K562 (cell line): ENCODE results near the gene R3HDM2. TPM values are rescaled to one million over a fixed set of nuclear protein-coding genes. Genes with fewer than 3 reads are reported as not detected.

Source experiments
- ATAC-seq: fragments of 200-7000 bp; cut with Tn5 transposase; 3 replicates; pipeline ENCODE4 v1.9.1; 2020; ENCODE audit warnings: moderate library complexity
- BruUV-seq: library from RNA; stranded (reverse); fragments of 400-500 nt; replicated peaks from 2 replicates; lab custom pipeline; 2021; lab: Mats Ljungman, UMichigan
- CTCF ChIA-PET: fragments of 300-600 bp; formaldehyde crosslinking; extraction: SDS; loops from one replicate; lab custom pipeline; 2021; ENCODE audit warnings: low intra/inter-chr PET ratio; lab: Yijun Ruan, JAX
- POLR2A ChIA-PET: fragments of 300-600, 350-650 bp; sonication (Branson Sonifier 250); formaldehyde crosslinking; extraction: SDS; loops from one replicate; lab custom pipeline; 2021; ENCODE audit warnings: antibody characterized with exemption, inconsistent platforms; lab: Yijun Ruan, JAX
- DNase-seq, 4 experiments: peaks; one replicate each; pipeline versions ENCODE4 v3.0.0 to v3.0.0-alpha.2; 2011 to 2018; ENCODE audit warnings: low spot score in 3 of 4, mixed read lengths in 3 of 4; ENCODE audit errors: extremely low read depth in 1 of 4
- FAIRE-seq: peaks from 2 replicates; lab custom pipeline; 2011; peaks lifted over from hg19 to GRCh38; lab: Jason Lieb, UNC
- H2AFZ ChIP-seq: 2 replicates; pipeline ENCODE4 v1.6.0; 2011; ENCODE audit warnings: low read depth, low read length, control low read depth, inconsistent platforms
- H3K27ac ChIP-seq: fragments of 200-600 bp; 3 replicates; pipeline ENCODE4 v1.8.0; 2011; ENCODE audit warnings: low read depth, mild to moderate bottlenecking, control low read depth, inconsistent platforms, low read length, moderate library complexity, mixed read lengths; ENCODE audit errors: extremely low read depth
- H3K27me3 ChIP-seq, 2 experiments: fragments of 300-600 bp in 1 of 2; 2 replicates in 1 of 2; 3 replicates in 1 of 2; pipeline versions ENCODE4 v1.6.0 to v1.8.0; 2011; ENCODE audit warnings: inconsistent platforms in 2 of 2, low read length in 2 of 2, mild to moderate bottlenecking in 1 of 2, mixed read lengths in 1 of 2, moderate library complexity in 1 of 2; ENCODE audit not compliant: control insufficient read depth in 2 of 2, insufficient read depth in 2 of 2
- H3K36me3 ChIP-seq: fragments of 300-600 bp; 3 replicates; pipeline ENCODE4 v1.8.0; 2011; ENCODE audit warnings: mild to moderate bottlenecking, low read length, inconsistent platforms; ENCODE audit not compliant: control insufficient read depth, insufficient read depth
- H3K4me1 ChIP-seq, 2 experiments: fragments of 200-600 bp in 1 of 2; replicated peaks in 1 of 2; 2 replicates in 1 of 2; 3 replicates in 1 of 2; pipeline versions ENCODE4 v1.5.1 to v1.8.0; 2011; ENCODE audit warnings: inconsistent platforms in 2 of 2, low read length in 2 of 2, mild to moderate bottlenecking in 1 of 2, mixed read lengths in 1 of 2, moderate library complexity in 1 of 2; ENCODE audit not compliant: control insufficient read depth in 2 of 2, insufficient read depth in 2 of 2
- H3K4me2 ChIP-seq: 2 replicates; pipeline ENCODE4 v1.6.1; 2011; ENCODE audit warnings: low read length, control low read depth, inconsistent platforms, mixed read lengths; ENCODE audit not compliant: insufficient read depth
- H3K4me3 ChIP-seq: fragments of 200-600 bp; sonication (generic), shearing (Covaris generic); 2 replicates; pipeline ENCODE4 v1.5.1; 2016; ENCODE audit warnings: control low read depth, inconsistent platforms
- H3K79me2 ChIP-seq: fragments of 200-600 bp; 3 replicates; pipeline ENCODE4 v1.8.0; 2011; ENCODE audit warnings: low read length, inconsistent platforms; ENCODE audit not compliant: control insufficient read depth, insufficient read depth
- H3K9ac ChIP-seq, 2 experiments: 2 replicates each; pipeline versions ENCODE4 v1.6.0 to v1.6.1; 2011; ENCODE audit warnings: low read depth in 2 of 2, low read length in 2 of 2, control low read depth in 1 of 2, inconsistent platforms in 1 of 2, mild to moderate bottlenecking in 1 of 2, mixed read lengths in 1 of 2; ENCODE audit not compliant: insufficient read depth in 1 of 2
- H3K9me1 ChIP-seq: one replicate; pipeline ENCODE4 v1.6.0; 2011; ENCODE audit warnings: inconsistent platforms, mild to moderate bottlenecking, low read length, moderate library complexity; ENCODE audit not compliant: control insufficient read depth, insufficient read depth
- H3K9me3 ChIP-seq: replicated peaks from 2 replicates; pipeline ENCODE4 v1.5.1; 2011; ENCODE audit warnings: low read depth, low read length, inconsistent platforms; ENCODE audit not compliant: control insufficient read depth, insufficient read depth
- H4K20me1 ChIP-seq: replicated peaks from 2 replicates; pipeline ENCODE4 v1.6.1; 2011; ENCODE audit warnings: low read length, inconsistent platforms, mixed read lengths; ENCODE audit not compliant: control insufficient read depth, insufficient read depth
- BACH1 ChIP-seq: fragments of 200-800 bp; sonication (Bioruptor generic); IDR thresholded peaks from 2 replicates; pipeline ENCODE4 v1.6.1; 2016; ENCODE audit warnings: missing genetic modification characterization, missing compliant biosample characterization
- FOXP1 ChIP-seq: sonication (generic); formaldehyde crosslinking; IDR thresholded peaks from 2 replicates; pipeline ENCODE4 v1.8.0; 2022; ENCODE audit warnings: mild to moderate bottlenecking, missing genetic modification reagents
- PPARD ChIP-seq: fragments of 250-450 bp; sonication (Bioruptor Pico); IDR thresholded peaks from 2 replicates; pipeline ENCODE4 v1.8.0; 2022; ENCODE audit warnings: inconsistent platforms, mild to moderate bottlenecking, moderate library complexity
- RBBP5 ChIP-seq: fragments of 200-600 bp; sonication (generic); IDR thresholded peaks from 2 replicates; pipeline ENCODE4 v1.6.1; 2012; ENCODE audit warnings: borderline replicate concordance, mild to moderate bottlenecking, low read length, control low read depth, inconsistent platforms; ENCODE audit not compliant: insufficient read depth, poor library complexity, severe bottlenecking
- SMAD4 ChIP-seq: fragments of 250-450 bp; sonication (Bioruptor Pico); conservative IDR thresholded peaks from 2 replicates; pipeline ENCODE4 v1.8.0; 2021; ENCODE audit warnings: inconsistent platforms, mild to moderate bottlenecking, moderate library complexity
- ZNF395 ChIP-seq: fragments of 200-800 bp; sonication (Bioruptor generic); IDR thresholded peaks from 2 replicates; pipeline ENCODE4 v1.6.1; 2017; ENCODE audit warnings: missing genetic modification characterization, missing compliant biosample characterization
- ZNF589 ChIP-seq: fragments of 200-800 bp; sonication (Bioruptor generic); IDR thresholded peaks from 2 replicates; pipeline ENCODE4 v1.6.1; 2016; ENCODE audit warnings: low read depth, missing genetic modification characterization, missing compliant biosample characterization
- WGBS: fragments of 100-300 bp; shearing (Covaris generic); methylation state at CpG from one replicate; pipeline ENCODE4 v1.1.6; 2016; ENCODE audit warnings: low coverage, mixed read lengths; ENCODE audit not compliant: insufficient coverage; ENCODE audit errors: missing lambda C conversion rate; 5-methylcytosine and 5-hydroxymethylcytosine counted together
- in situ Hi-C: fragments of 300-500 bp; cut with MboI; formaldehyde crosslinking; loops from 4 replicates; pipeline ENCODE4 v1.15.0; 2018; ENCODE audit warnings: inconsistent platforms, mixed read lengths
- intact Hi-C: fragments of 100-400 bp; cut with micrococcal nuclease; formaldehyde crosslinking; loops from 2 replicates; pipeline ENCODE4 v1.14.2; 2022
- polyA plus RNA-seq, 8 experiments: library from polyadenylated mRNA; depleted of rRNA in 4 of 8; stranded (reverse) in 5 of 8; unstranded in 3 of 8; fragments of >200 nt; fragmentation: Nextera tagmentation in 2 of 8; fragmentation: Illumina TruSeq in 1 of 8; extraction: Ambion mirVana in 2 of 8; extraction: Trizol in 1 of 8; gene quantifications; 2 replicates each; pipeline versions ENCODE4 v1.2.1 to v1.2.3, GENCODE V29; 2011 to 2014; ENCODE audit warnings: inconsistent platforms in 1 of 8, missing spikeins in 1 of 8
- total RNA-seq, 7 experiments: library from RNA; depleted of rRNA in 6 of 7; stranded (reverse); fragments of >200 nt in 6 of 7; fragmentation: Illumina TruSeq in 2 of 7; extraction: Trizol in 2 of 7; gene quantifications; 2 replicates each; pipeline versions ENCODE4 v1.2.1 to v1.2.3, GENCODE V29; 2011 to 2021; ENCODE audit warnings: low replicate concordance in 1 of 7
- TF ChIP-seq, protein P1 (sequence below): sonication (generic); formaldehyde crosslinking; IDR thresholded peaks from 2 replicates; pipeline ENCODE4 v1.8.0; 2022; ENCODE audit warnings: missing genetic modification reagents, mild to moderate bottlenecking, moderate library complexity, borderline replicate concordance

The R3HDM2 gene
- total and polyA plus RNA-seq, 9 of the 15 experiments (the other 6 are each of a cell fraction or from before 2014, with no cell fraction given) = 3.3 to 18.8 (median 9.0) TPM

GRCh38 chr12:57477710-57478681, 47.2 kb upstream of the R3HDM2 start:
- CTCF ChIA-PET = no interaction called here
- DNase-seq = peak; percentile 48 to 62 (median 48)
- Histone ChIP-seq H3K79me2 (no peaks in the 10 kb centered on the region), H3K9ac (peak overlapping the region; percentile 47 to 86; a peak in 3 of 4 replicates), H4K20me1 (no peaks in the 10 kb centered on the region), H3K4me3 (no peak overlapping the region), H3K36me3 (no peaks in the 10 kb centered on the region), H3K4me2 (peak overlapping the region; percentile 51), H3K4me1 (peaks cover 39 to 51% of the 10 kb centered on the region in 2 experiments), H3K27me3 (no peaks in the 10 kb centered on the region), H3K27ac (peak overlapping the region; percentile 61), H2AFZ (peak overlapping the region; percentile 93), H3K9me3 (no peaks in the 10 kb centered on the region), H3K9me1 (no peaks in the 10 kb centered on the region)
- intact Hi-C loops = no loop called here
- FAIRE-seq = peak; percentile 86
- no TSS peak for BruUV-seq
- WGBS = 19% methylated on average over 10 of the region's 12 CpGs
- POLR2A ChIA-PET = interaction anchor here (0.8 kb wide), 1 partner anchor 42 kb away, joined by 5 read pairs; the partner anchor contains the start of gene DDIT3
- peak; percentile 71 for ATAC-seq
- in situ Hi-C loops = no loop called here
- TF ChIP-seq, protein P1, sequence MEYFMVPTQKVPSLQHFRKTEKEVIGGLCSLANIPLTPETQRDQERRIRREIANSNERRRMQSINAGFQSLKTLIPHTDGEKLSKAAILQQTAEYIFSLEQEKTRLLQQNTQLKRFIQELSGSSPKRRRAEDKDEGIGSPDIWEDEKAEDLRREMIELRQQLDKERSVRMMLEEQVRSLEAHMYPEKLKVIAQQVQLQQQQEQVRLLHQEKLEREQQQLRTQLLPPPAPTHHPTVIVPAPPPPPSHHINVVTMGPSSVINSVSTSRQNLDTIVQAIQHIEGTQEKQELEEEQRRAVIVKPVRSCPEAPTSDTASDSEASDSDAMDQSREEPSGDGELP (CRISPR knock-in tag) = no peak
- TF ChIP-seq FOXP1 (CRISPR knock-in tag) (no peak), SMAD4 (peak; percentile 32; the same call in 1 of the 2 replicates), ZNF589 (CRISPR knock-in tag) (peak; percentile 77; the same call in 1 of the 2 replicates), ZNF395 (CRISPR knock-in tag) (peak; percentile 48; the same call in 1 of the 2 replicates), RBBP5 (peak; percentile 25), PPARD (CRISPR knock-in tag) (no peak), BACH1 (tag) (no peak)
